ENCODE results near the gene RHBDF2.

Gene RHBDF2

GRCh38 chr17:76493505-76494167, 7.6 kb downstream of the RHBDF2 start:
- H3K9me3 ChIP-seq (ENCODE audit: control insufficient read depth, low read depth, low read length), result no peaks in the 10 kb centered on the region
- H3K36me3 ChIP-seq (ENCODE audit: control insufficient read depth, low read depth, low read length), result no peaks in the 10 kb centered on the region
- H3K27ac ChIP-seq (ENCODE audit: low read length), result no peak overlapping the region
- no peaks in the 10 kb centered on the region for H3K27me3 ChIP-seq (ENCODE audit: control insufficient read depth, insufficient read depth, low read length)
- no peak overlapping the region for H3K9ac ChIP-seq (ENCODE audit: low read length)
- H3K4me3 ChIP-seq (ENCODE audit: low read length), result no peak overlapping the region
- peaks cover 28% of the 10 kb centered on the region for H3K4me1 ChIP-seq (ENCODE audit: control insufficient read depth, low read depth, low read length)

- H3K4me1 ChIP-seq (ENCODE audit: control insufficient read depth, low read depth, low read length), result peaks cover 22% of the 10 kb centered on the region
- no peak overlapping the region for H3K9ac ChIP-seq (ENCODE audit: low read length)
- no peak overlapping the region for H3K4me3 ChIP-seq (ENCODE audit: low read length)
These were observed 8.2 kb downstream of the RHBDF2 start for GRCh38 chr17:76492989-76493501.

GRCh38 chr17:76492123-76492988, 8.9 kb downstream of the RHBDF2 start:
- Histone ChIP-seq H3K9ac (ENCODE audit: low read length) (no peak overlapping the region), H3K27me3 (ENCODE audit: control insufficient read depth, insufficient read depth, low read length) (no peaks in the 10 kb centered on the region), H3K36me3 (ENCODE audit: control insufficient read depth, low read depth, low read length) (no peaks in the 10 kb centered on the region), H3K27ac (ENCODE audit: low read length) (no peak overlapping the region), H3K4me3 (ENCODE audit: low read length) (no peak overlapping the region), H3K9me3 (ENCODE audit: control insufficient read depth, low read depth, low read length) (no peaks in the 10 kb centered on the region), H3K4me1 (ENCODE audit: control insufficient read depth, low read depth, low read length) (peaks cover 15% of the 10 kb centered on the region)

More at GRCh38 chr17:76492989-76493501, 8.2 kb downstream of the RHBDF2 start:
- no peaks in the 10 kb centered on the region for H3K9me3 ChIP-seq (ENCODE audit: control insufficient read depth, low read depth, low read length)
- H3K27ac ChIP-seq (ENCODE audit: low read length), result no peak overlapping the region
- H3K36me3 ChIP-seq (ENCODE audit: control insufficient read depth, low read depth, low read length), result no peaks in the 10 kb centered on the region
- H3K27me3 ChIP-seq (ENCODE audit: control insufficient read depth, insufficient read depth, low read length), result no peaks in the 10 kb centered on the region

GRCh38 chr17:76491271-76492122, 9.7 kb downstream of the RHBDF2 start:
- no peak overlapping the region for H3K9ac ChIP-seq (ENCODE audit: low read length)
- H3K27ac ChIP-seq (ENCODE audit: low read length), result no peak overlapping the region
- H3K27me3 ChIP-seq (ENCODE audit: control insufficient read depth, insufficient read depth, low read length), result no peaks in the 10 kb centered on the region
- H3K4me1 ChIP-seq (ENCODE audit: control insufficient read depth, low read depth, low read length), result peaks cover 12% of the 10 kb centered on the region
- H3K4me3 ChIP-seq (ENCODE audit: low read length), result no peak overlapping the region
- no peaks in the 10 kb centered on the region for H3K36me3 ChIP-seq (ENCODE audit: control insufficient read depth, low read depth, low read length)
- H3K9me3 ChIP-seq (ENCODE audit: control insufficient read depth, low read depth, low read length), result no peaks in the 10 kb centered on the region

- Histone ChIP-seq H3K4me3 (ENCODE audit: low read length) (no peak overlapping the region), H3K9me3 (ENCODE audit: control insufficient read depth, low read depth, low read length) (no peaks in the 10 kb centered on the region), H3K36me3 (ENCODE audit: control insufficient read depth, low read depth, low read length) (no peaks in the 10 kb centered on the region), H3K27ac (ENCODE audit: low read length) (no peak overlapping the region), H3K9ac (ENCODE audit: low read length) (no peak overlapping the region), H3K27me3 (ENCODE audit: control insufficient read depth, insufficient read depth, low read length) (no peaks in the 10 kb centered on the region), H3K4me1 (ENCODE audit: control insufficient read depth, low read depth, low read length) (peaks cover 12% of the 10 kb centered on the region)
These were observed 11.0 kb downstream of the RHBDF2 start for GRCh38 chr17:76490112-76490710.

GRCh38 chr17:76487451-76488192, 13.6 kb downstream of the RHBDF2 start:
- no peak overlapping the region for H3K27ac ChIP-seq (ENCODE audit: low read length)
- H3K4me1 ChIP-seq (ENCODE audit: control insufficient read depth, low read depth, low read length), result peaks cover 4% of the 10 kb centered on the region
- H3K9ac ChIP-seq (ENCODE audit: low read length), result no peak overlapping the region
- H3K4me3 ChIP-seq (ENCODE audit: low read length), result no peak overlapping the region
- H3K36me3 ChIP-seq (ENCODE audit: control insufficient read depth, low read depth, low read length), result no peaks in the 10 kb centered on the region
- H3K27me3 ChIP-seq (ENCODE audit: control insufficient read depth, insufficient read depth, low read length), result no peaks in the 10 kb centered on the region
- H3K9me3 ChIP-seq (ENCODE audit: control insufficient read depth, low read depth, low read length), result no peaks in the 10 kb centered on the region

GRCh38 chr17:76485569-76485968, 15.7 kb downstream of the RHBDF2 start:
- no peaks in the 10 kb centered on the region for H3K36me3 ChIP-seq (ENCODE audit: control insufficient read depth, low read depth, low read length)
- H3K27me3 ChIP-seq (ENCODE audit: control insufficient read depth, insufficient read depth, low read length), result no peaks in the 10 kb centered on the region
- no peaks in the 10 kb centered on the region for H3K9me3 ChIP-seq (ENCODE audit: control insufficient read depth, low read depth, low read length)
- H3K27ac ChIP-seq (ENCODE audit: low read length), result no peak overlapping the region
- H3K4me3 ChIP-seq (ENCODE audit: low read length), result no peak overlapping the region
- H3K4me1 ChIP-seq (ENCODE audit: control insufficient read depth, low read depth, low read length), result no peaks in the 10 kb centered on the region
- no peak overlapping the region for H3K9ac ChIP-seq (ENCODE audit: low read length)

GRCh38 chr17:76484228-76484725, 16.9 kb downstream of the RHBDF2 start:
- Histone ChIP-seq H3K36me3 (ENCODE audit: control insufficient read depth, low read depth, low read length) (no peaks in the 10 kb centered on the region), H3K9ac (ENCODE audit: low read length) (no peak overlapping the region), H3K4me3 (ENCODE audit: low read length) (no peak overlapping the region), H3K9me3 (ENCODE audit: control insufficient read depth, low read depth, low read length) (no peaks in the 10 kb centered on the region), H3K4me1 (ENCODE audit: control insufficient read depth, low read depth, low read length) (no peaks in the 10 kb centered on the region), H3K27me3 (ENCODE audit: control insufficient read depth, insufficient read depth, low read length) (no peaks in the 10 kb centered on the region), H3K27ac (ENCODE audit: low read length) (no peak overlapping the region)

GRCh38 chr17:76481071-76481655, 20.1 kb downstream of the RHBDF2 start:
- no peaks in the 10 kb centered on the region for H3K4me1 ChIP-seq (ENCODE audit: control insufficient read depth, low read depth, low read length)
- no peak overlapping the region for H3K9ac ChIP-seq (ENCODE audit: low read length)
- no peak overlapping the region for H3K4me3 ChIP-seq (ENCODE audit: low read length)
- H3K27ac ChIP-seq (ENCODE audit: low read length), result no peak overlapping the region
- H3K36me3 ChIP-seq (ENCODE audit: control insufficient read depth, low read depth, low read length), result no peaks in the 10 kb centered on the region
- H3K9me3 ChIP-seq (ENCODE audit: control insufficient read depth, low read depth, low read length), result no peaks in the 10 kb centered on the region
- H3K27me3 ChIP-seq (ENCODE audit: control insufficient read depth, insufficient read depth, low read length), result no peaks in the 10 kb centered on the region

GRCh38 chr17:76480632-76481031, 20.6 kb downstream of the RHBDF2 start:
- Histone ChIP-seq H3K27ac (ENCODE audit: low read length) (no peak overlapping the region), H3K27me3 (ENCODE audit: control insufficient read depth, insufficient read depth, low read length) (no peaks in the 10 kb centered on the region), H3K4me1 (ENCODE audit: control insufficient read depth, low read depth, low read length) (no peaks in the 10 kb centered on the region), H3K36me3 (ENCODE audit: control insufficient read depth, low read depth, low read length) (no peaks in the 10 kb centered on the region), H3K9ac (ENCODE audit: low read length) (no peak overlapping the region), H3K4me3 (ENCODE audit: low read length) (no peak overlapping the region), H3K9me3 (ENCODE audit: control insufficient read depth, low read depth, low read length) (no peaks in the 10 kb centered on the region)
